ENCODE results near the gene ZSCAN23.

- no peak for TF ChIP-seq POLR2A (IDR thresholded peaks at IDR 0.05; ENCODE audit: low read depth)
- TF ChIP-seq, protein P1, sequence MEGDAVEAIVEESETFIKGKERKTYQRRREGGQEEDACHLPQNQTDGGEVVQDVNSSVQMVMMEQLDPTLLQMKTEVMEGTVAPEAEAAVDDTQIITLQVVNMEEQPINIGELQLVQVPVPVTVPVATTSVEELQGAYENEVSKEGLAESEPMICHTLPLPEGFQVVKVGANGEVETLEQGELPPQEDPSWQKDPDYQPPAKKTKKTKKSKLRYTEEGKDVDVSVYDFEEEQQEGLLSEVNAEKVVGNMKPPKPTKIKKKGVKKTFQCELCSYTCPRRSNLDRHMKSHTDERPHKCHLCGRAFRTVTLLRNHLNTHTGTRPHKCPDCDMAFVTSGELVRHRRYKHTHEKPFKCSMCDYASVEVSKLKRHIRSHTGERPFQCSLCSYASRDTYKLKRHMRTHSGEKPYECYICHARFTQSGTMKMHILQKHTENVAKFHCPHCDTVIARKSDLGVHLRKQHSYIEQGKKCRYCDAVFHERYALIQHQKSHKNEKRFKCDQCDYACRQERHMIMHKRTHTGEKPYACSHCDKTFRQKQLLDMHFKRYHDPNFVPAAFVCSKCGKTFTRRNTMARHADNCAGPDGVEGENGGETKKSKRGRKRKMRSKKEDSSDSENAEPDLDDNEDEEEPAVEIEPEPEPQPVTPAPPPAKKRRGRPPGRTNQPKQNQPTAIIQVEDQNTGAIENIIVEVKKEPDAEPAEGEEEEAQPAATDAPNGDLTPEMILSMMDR (IDR thresholded peaks at IDR 0.05) = no peak
Measured at GRCh38 chr6:28458568-28458967, 15.3 kb upstream of the ZSCAN23 start.
